ENCODE results near the gene LIPH.
A peak's percentile ranks its signal among the peaks of the same experiment; 100 is the strongest.

LIPH gene

GRCh38 chr3:185539934-185540333 is 12.5 kb downstream of the LIPH start:
- no peak for DNase-seq

GRCh38 chr3:185537369-185537970 is 14.9 kb downstream of the LIPH start:
- no peak for DNase-seq

- no peak for DNase-seq
Measured at GRCh38 chr3:185534511-185534910, 17.9 kb downstream of the LIPH start.

GRCh38 chr3:185532901-185533300 is 19.5 kb downstream of the LIPH start:
- DNase-seq: no peak

- DNase-seq: no peak
Measured at GRCh38 chr3:185530856-185531255, 21.5 kb downstream of the LIPH start.

- DNase-seq: no peak
Measured at GRCh38 chr3:185528532-185528931, 23.9 kb downstream of the LIPH start.

GRCh38 chr3:185527364-185527763 is 25.0 kb downstream of the LIPH start:
- DNase-seq: no peak

- no peak for DNase-seq
Measured at GRCh38 chr3:185526349-185526951, 25.9 kb downstream of the LIPH start.

GRCh38 chr3:185521349-185522138 is 30.8 kb downstream of the LIPH start:
- no peak for DNase-seq

GRCh38 chr3:185519021-185519420 is 33.4 kb downstream of the LIPH start:
- no peak for DNase-seq

GRCh38 chr3:185517387-185518130 is 34.8 kb downstream of the LIPH start:
- no peak for DNase-seq

GRCh38 chr3:185511711-185512110 is 40.7 kb downstream of the LIPH start:
- DNase-seq: no peak

- no peak for DNase-seq
Measured at GRCh38 chr3:185508335-185508991, 43.9 kb downstream of the LIPH start.

GRCh38 chr3:185507883-185508282 is 44.5 kb downstream of the LIPH start:
- DNase-seq: no peak

- no peak for DNase-seq
Measured at GRCh38 chr3:185504636-185505035, 47.8 kb downstream of the LIPH start.

- DNase-seq: no peak
Measured at GRCh38 chr3:185503521-185503920, 48.9 kb downstream of the LIPH start.

- DNase-seq: no peak
Measured at GRCh38 chr3:185502987-185503386, 49.4 kb downstream of the LIPH start.

- peak; percentile 65 for DNase-seq
Measured at GRCh38 chr3:185498503-185499396, 53.6 kb downstream of the LIPH start, which contains the start of gene TMEM41A. TMEM41A (minus strand) TSS chr3:185499035; CDS start chr3:185498961, 74 bp downstream.

- DNase-seq: no peak
Measured at GRCh38 chr3:185490241-185490640, 62.1 kb downstream of the LIPH start.

GRCh38 chr3:185489462-185489861 is 62.9 kb downstream of the LIPH start:
- no peak for DNase-seq

GRCh38 chr3:185488465-185488864 is 63.9 kb downstream of the LIPH start:
- DNase-seq: no peak

GRCh38 chr3:185486394-185486793 is 66.0 kb downstream of the LIPH start:
- DNase-seq: no peak
